HepG2 (cell line): Measurements from ENCODE around the gene CTRB2. TPM values are rescaled to one million over a fixed set of nuclear protein-coding genes. Genes with fewer than 3 reads are reported as not detected.

Experiments used
- AGO1 ChIP-seq: fragments of 200-400 bp; formaldehyde crosslinking; IDR thresholded peaks from 2 replicates; pipeline ENCODE4 v1.6.1; 2017; ENCODE audit warnings: mild to moderate bottlenecking, low read depth, low read length, moderate library complexity; ENCODE audit not compliant: poor library complexity, severe bottlenecking
- AKAP8 ChIP-seq: sonication (generic); formaldehyde crosslinking; IDR thresholded peaks from 2 replicates; pipeline ENCODE4 v1.5.1; 2020; ENCODE audit warnings: mild to moderate bottlenecking, missing genetic modification reagents
- DNMT1 ChIP-seq: sonication (generic); formaldehyde crosslinking; IDR thresholded peaks from 2 replicates; pipeline ENCODE4 v1.5.1; 2020; ENCODE audit warnings: mild to moderate bottlenecking, missing genetic modification reagents
- FOSL2 ChIP-seq: sonication (generic); formaldehyde crosslinking; IDR thresholded peaks from 2 replicates; pipeline ENCODE4 v1.4.0; 2020; ENCODE audit warnings: missing genetic modification reagents
- GZF1 ChIP-seq: sonication (generic); formaldehyde crosslinking; IDR thresholded peaks from 2 replicates; pipeline ENCODE4 v1.5.1; 2020; ENCODE audit warnings: mild to moderate bottlenecking, missing genetic modification reagents
- HDAC6 ChIP-seq: fragments of 200-600 bp; sonication (generic); IDR thresholded peaks from 2 replicates; pipeline ENCODE4 v1.7.0; 2017; ENCODE audit warnings: mild to moderate bottlenecking, antibody characterized with exemption, low read length, low read depth
- HNRNPH1 ChIP-seq: fragments of 200-400 bp; formaldehyde crosslinking; optimal IDR thresholded peaks from 2 replicates; pipeline ENCODE3; 2017; ENCODE audit warnings: mild to moderate bottlenecking, low read depth, low read length
- IRF2 ChIP-seq: IDR thresholded peaks from 2 replicates; pipeline ENCODE4 v1.6.1; 2018; ENCODE audit warnings: missing genetic modification reagents, missing compliant biosample characterization
- KLF15 ChIP-seq: sonication (generic); formaldehyde crosslinking; IDR thresholded peaks from 2 replicates; pipeline ENCODE4 v1.8.1; 2023; ENCODE audit warnings: borderline replicate concordance, mild to moderate bottlenecking, inconsistent platforms, missing genetic modification reagents, mixed read lengths
- KMT2A ChIP-seq: sonication (generic); formaldehyde crosslinking; IDR thresholded peaks from 2 replicates; pipeline ENCODE4 v1.4.0; 2020; ENCODE audit warnings: missing genetic modification reagents
- KMT2B ChIP-seq: IDR thresholded peaks from 2 replicates; pipeline ENCODE4 v1.6.1; 2016; ENCODE audit warnings: missing genetic modification reagents, missing compliant biosample characterization
- RBM22 ChIP-seq: fragments of 200-400 bp; formaldehyde crosslinking; optimal IDR thresholded peaks from 2 replicates; pipeline ENCODE3; 2017; ENCODE audit warnings: mild to moderate bottlenecking, low read length, moderate library complexity
- TARDBP ChIP-seq: sonication (generic); formaldehyde crosslinking; IDR thresholded peaks from 2 replicates; pipeline ENCODE4 v1.8.0; 2022; ENCODE audit warnings: mild to moderate bottlenecking, missing genetic modification reagents
- TBX2 ChIP-seq: sonication (generic); formaldehyde crosslinking; IDR thresholded peaks from 2 replicates; pipeline ENCODE4 v1.5.0; 2020; ENCODE audit warnings: missing genetic modification reagents, mild to moderate bottlenecking, borderline replicate concordance
- ZC3H4 ChIP-seq: sonication (generic); formaldehyde crosslinking; IDR thresholded peaks from 2 replicates; pipeline ENCODE4 v1.4.0; 2020; ENCODE audit warnings: missing genetic modification reagents, borderline replicate concordance
- ZKSCAN5 ChIP-seq: sonication (generic); formaldehyde crosslinking; IDR thresholded peaks from 2 replicates; pipeline ENCODE4 v1.5.1; 2020; ENCODE audit warnings: mild to moderate bottlenecking, missing genetic modification reagents
- ZNF263 ChIP-seq: sonication (generic); formaldehyde crosslinking; IDR thresholded peaks from 2 replicates; pipeline ENCODE4 v1.4.0; 2020; ENCODE audit warnings: missing genetic modification reagents
- ZNF331 ChIP-seq: sonication (generic); formaldehyde crosslinking; IDR thresholded peaks from 2 replicates; pipeline ENCODE4 v1.4.0; 2020; ENCODE audit warnings: missing genetic modification reagents
- ZNF335 ChIP-seq: sonication (generic); formaldehyde crosslinking; IDR thresholded peaks from 2 replicates; pipeline ENCODE4 v1.4.0; 2020; ENCODE audit warnings: missing genetic modification reagents
- ZNF350 ChIP-seq: sonication (generic); formaldehyde crosslinking; IDR thresholded peaks from 2 replicates; pipeline ENCODE4 v1.4.0; 2020; ENCODE audit warnings: mild to moderate bottlenecking, low read depth, missing genetic modification reagents, borderline replicate concordance
- ZNF446 ChIP-seq: sonication (generic); formaldehyde crosslinking; IDR thresholded peaks from 2 replicates; pipeline ENCODE4 v1.5.0; 2020; ENCODE audit warnings: mild to moderate bottlenecking, missing genetic modification reagents
- ZNF562 ChIP-seq: sonication (generic); formaldehyde crosslinking; IDR thresholded peaks from 2 replicates; pipeline ENCODE4 v1.8.0; 2022; ENCODE audit warnings: missing genetic modification reagents, borderline replicate concordance
- ZNF629 ChIP-seq: sonication (generic); formaldehyde crosslinking; conservative IDR thresholded peaks from 2 replicates; pipeline ENCODE4 v1.5.0; 2020; ENCODE audit warnings: missing genetic modification reagents
- ZNF724P ChIP-seq: sonication (generic); formaldehyde crosslinking; IDR thresholded peaks from 2 replicates; pipeline ENCODE4 v1.8.0; 2022; ENCODE audit warnings: missing genetic modification reagents, borderline replicate concordance
- ZNF766 ChIP-seq: sonication (generic); formaldehyde crosslinking; IDR thresholded peaks from 2 replicates; pipeline ENCODE4 v1.5.0; 2020; ENCODE audit warnings: missing genetic modification reagents, borderline replicate concordance
- polyA plus RNA-seq, 8 experiments: library from polyadenylated mRNA; depleted of rRNA in 3 of 8; stranded (reverse) in 7 of 8; unstranded in 1 of 8; fragments of >200 nt; fragmentation: Illumina TruSeq in 4 of 8; extraction: Trizol in 4 of 8; gene quantifications; 2 replicates each; pipeline versions ENCODE4 v1.2.1 to v1.2.3, GENCODE V29; 2011 to 2016; ENCODE audit warnings: low read depth in 4 of 8, missing spikeins in 1 of 8, mixed read lengths in 1 of 8; ENCODE audit not compliant: insufficient read depth in 1 of 8
- total RNA-seq, 5 experiments: library from RNA; depleted of rRNA; stranded (reverse); fragments of >200 nt; fragmentation: Illumina TruSeq; extraction: Trizol; gene quantifications; 2 replicates each; pipeline ENCODE4 v1.2.3, GENCODE V29; 2016; ENCODE audit warnings: low read depth in 1 of 5
- TF ChIP-seq, protein P1 (sequence below): IDR thresholded peaks from 2 replicates; pipeline ENCODE4 v1.6.1; 2016; ENCODE audit warnings: missing compliant biosample characterization, missing genetic modification reagents, borderline replicate concordance
- TF ChIP-seq, protein P2 (sequence below): sonication (generic); formaldehyde crosslinking; conservative IDR thresholded peaks from 2 replicates; pipeline ENCODE4 v1.8.1; 2023; ENCODE audit warnings: missing genetic modification reagents
- TF ChIP-seq, protein P3 (sequence below): sonication (generic); formaldehyde crosslinking; IDR thresholded peaks from 2 replicates; pipeline ENCODE4 v1.4.0; 2020; ENCODE audit warnings: missing genetic modification reagents, borderline replicate concordance

CTRB2 gene
- total and polyA plus RNA-seq, 2 of the 13 experiments (the other 11 are each of a cell fraction or from before 2014, with no cell fraction given) = 0.13 TPM; not detected in 1

DNA sequence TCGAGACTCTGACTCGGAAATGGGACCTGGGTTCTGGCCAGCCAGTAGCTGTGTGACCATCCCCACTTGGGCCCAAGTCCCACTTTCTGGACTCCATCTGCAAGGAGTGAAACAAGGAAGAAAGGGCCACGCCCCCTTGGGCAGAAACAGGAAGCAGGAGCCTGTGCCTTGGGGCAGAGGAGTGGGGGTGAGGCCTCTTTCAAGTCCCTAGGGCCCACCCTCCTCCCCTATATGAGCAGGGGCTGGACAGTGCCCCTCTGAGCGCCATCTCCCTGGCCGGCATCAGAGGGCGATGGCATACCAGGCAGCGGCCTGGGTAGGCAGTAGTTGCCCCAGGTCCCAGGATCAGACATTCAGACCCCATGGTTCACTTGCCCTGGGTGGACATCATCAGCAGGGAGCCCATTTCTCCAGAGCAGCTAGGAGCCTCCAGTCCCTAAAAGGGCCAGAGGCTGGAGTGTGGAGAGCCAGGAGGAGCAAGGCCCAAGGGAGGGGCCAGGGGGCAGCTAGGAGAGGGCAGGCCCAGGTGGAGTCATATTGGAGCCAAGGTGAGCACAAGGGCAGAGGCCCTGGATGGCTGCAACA, 37.4 kb upstream of the CTRB2 start (continued):
- TF ChIP-seq ZNF350 (no peak), ZNF766 (CRISPR knock-in tag) (no peak), AGO1 (no peak), KMT2B (CRISPR knock-in tag) (no peak), KMT2A (0 out of 2 replicates have a peak, but pooled peaks have one; percentile 31), ZKSCAN5 (CRISPR knock-in tag) (no peak), TBX2 (CRISPR knock-in tag) (peak; percentile 17; the same call in 1 of the 2 replicates), RBM22 (no peak), KLF15 (no peak), ZNF335 (CRISPR knock-in tag) (no peak), FOSL2 (CRISPR knock-in tag) (no peak), DNMT1 (CRISPR knock-in tag) (no peak), ZNF446 (CRISPR knock-in tag) (no peak; the same call in 1 of the 2 replicates), TARDBP (no peak), ZNF629 (CRISPR knock-in tag) (no peak), ZNF724P (CRISPR knock-in tag) (no peak), ZC3H4 (peak; percentile 24; the same call in 1 of the 2 replicates), GZF1 (no peak), HNRNPH1 (no peak), ZNF562 (CRISPR knock-in tag) (no peak), ZNF263 (CRISPR knock-in tag) (no peak), HDAC6 (no peak), ZNF331 (no peak), AKAP8 (CRISPR knock-in tag) (no peak), IRF2 (CRISPR knock-in tag) (no peak)
- TF ChIP-seq, protein P1, sequence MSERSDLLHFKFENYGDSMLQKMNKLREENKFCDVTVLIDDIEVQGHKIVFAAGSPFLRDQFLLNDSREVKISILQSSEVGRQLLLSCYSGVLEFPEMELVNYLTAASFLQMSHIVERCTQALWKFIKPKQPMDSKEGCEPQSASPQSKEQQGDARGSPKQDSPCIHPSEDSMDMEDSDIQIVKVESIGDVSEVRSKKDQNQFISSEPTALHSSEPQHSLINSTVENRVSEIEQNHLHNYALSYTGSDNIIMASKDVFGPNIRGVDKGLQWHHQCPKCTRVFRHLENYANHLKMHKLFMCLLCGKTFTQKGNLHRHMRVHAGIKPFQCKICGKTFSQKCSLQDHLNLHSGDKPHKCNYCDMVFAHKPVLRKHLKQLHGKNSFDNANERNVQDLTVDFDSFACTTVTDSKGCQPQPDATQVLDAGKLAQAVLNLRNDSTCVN = peak; percentile 10; the same call in 1 of the 2 replicates
- TF ChIP-seq, protein P2, sequence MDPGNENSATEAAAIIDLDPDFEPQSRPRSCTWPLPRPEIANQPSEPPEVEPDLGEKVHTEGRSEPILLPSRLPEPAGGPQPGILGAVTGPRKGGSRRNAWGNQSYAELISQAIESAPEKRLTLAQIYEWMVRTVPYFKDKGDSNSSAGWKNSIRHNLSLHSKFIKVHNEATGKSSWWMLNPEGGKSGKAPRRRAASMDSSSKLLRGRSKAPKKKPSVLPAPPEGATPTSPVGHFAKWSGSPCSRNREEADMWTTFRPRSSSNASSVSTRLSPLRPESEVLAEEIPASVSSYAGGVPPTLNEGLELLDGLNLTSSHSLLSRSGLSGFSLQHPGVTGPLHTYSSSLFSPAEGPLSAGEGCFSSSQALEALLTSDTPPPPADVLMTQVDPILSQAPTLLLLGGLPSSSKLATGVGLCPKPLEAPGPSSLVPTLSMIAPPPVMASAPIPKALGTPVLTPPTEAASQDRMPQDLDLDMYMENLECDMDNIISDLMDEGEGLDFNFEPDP (CRISPR knock-in tag) = no peak
- TF ChIP-seq, protein P3, sequence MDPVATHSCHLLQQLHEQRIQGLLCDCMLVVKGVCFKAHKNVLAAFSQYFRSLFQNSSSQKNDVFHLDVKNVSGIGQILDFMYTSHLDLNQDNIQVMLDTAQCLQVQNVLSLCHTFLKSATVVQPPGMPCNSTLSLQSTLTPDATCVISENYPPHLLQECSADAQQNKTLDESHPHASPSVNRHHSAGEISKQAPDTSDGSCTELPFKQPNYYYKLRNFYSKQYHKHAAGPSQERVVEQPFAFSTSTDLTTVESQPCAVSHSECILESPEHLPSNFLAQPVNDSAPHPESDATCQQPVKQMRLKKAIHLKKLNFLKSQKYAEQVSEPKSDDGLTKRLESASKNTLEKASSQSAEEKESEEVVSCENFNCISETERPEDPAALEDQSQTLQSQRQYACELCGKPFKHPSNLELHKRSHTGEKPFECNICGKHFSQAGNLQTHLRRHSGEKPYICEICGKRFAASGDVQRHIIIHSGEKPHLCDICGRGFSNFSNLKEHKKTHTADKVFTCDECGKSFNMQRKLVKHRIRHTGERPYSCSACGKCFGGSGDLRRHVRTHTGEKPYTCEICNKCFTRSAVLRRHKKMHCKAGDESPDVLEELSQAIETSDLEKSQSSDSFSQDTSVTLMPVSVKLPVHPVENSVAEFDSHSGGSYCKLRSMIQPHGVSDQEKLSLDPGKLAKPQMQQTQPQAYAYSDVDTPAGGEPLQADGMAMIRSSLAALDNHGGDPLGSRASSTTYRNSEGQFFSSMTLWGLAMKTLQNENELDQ (CRISPR knock-in tag) = no peak
